LHCN-M2 (cell line): Measurements from ENCODE around the gene UBXN1. TPM values are rescaled to one million over a fixed set of nuclear protein-coding genes. Genes with fewer than 3 reads are reported as not detected.
"Not testable (repeated sequence)": the region's sequence is repeated elsewhere in the genome, so short reads cannot be mapped to it uniquely, and the experiment has no call there.

Experiments used
- DNase-seq: peaks from one replicate; pipeline ENCODE4 v3.0.0-alpha.2; 2012; ENCODE audit warnings: low read depth
- total RNA-seq: library from RNA; depleted of rRNA; stranded (reverse); fragments of >200 nt; gene quantifications from 2 replicates; pipeline ENCODE4 v1.2.3, GENCODE V29; 2014

UBXN1 gene
- total RNA-seq, 1 experiment from 2014 or later, result 122 TPM

DNA sequence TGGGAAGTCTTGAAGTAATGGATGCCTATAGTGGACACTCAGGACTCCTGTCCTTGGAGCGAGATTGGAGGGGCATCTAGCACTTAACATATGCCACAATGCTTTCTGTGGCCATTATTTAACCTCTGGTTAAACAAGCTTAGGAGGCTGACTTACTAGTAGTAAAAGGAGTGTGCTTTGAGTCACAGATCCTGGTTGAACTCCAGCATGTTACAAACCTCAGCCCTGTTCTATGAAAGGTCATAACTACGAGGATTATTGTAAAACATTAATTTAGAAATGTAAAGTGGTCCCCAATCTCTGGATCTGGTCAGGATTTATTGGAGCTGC lies 5.7 kb downstream of the UBXN1 start:
- no peak for DNase-seq

DNA sequence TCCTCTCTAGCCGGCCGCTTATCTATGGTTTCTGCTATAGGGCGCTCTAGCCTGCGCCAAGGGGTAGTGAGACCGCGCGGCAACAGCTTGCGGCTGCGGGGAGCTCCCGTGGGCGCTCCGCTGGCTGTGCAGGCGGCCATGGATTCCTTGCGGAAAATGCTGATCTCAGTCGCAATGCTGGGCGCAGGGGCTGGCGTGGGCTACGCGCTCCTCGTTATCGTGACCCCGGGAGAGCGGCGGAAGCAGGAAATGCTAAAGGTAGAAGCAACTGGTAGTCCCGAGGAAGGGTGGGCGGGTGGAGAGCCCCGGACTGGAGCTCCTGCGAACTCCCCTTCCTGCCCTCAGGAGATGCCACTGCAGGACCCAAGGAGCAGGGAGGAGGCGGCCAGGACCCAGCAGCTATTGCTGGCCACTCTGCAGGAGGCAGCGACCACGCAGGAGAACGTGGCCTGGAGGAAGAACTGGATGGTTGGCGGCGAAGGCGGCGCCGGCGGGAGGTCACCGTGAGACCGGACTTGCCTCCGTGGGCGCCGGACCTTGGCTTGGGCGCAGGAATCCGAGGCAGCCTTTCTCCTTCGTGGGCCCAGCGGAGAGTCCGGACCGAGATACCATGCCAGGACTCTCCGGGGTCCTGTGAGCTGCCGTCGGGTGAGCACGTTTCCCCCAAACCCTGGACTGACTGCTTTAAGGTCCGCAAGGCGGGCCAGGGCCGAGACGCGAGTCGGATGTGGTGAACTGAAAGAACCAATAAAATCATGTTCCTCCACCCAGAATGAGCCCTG lies 7.1 kb downstream of the UBXN1 start, which contains the start of the genes LBHD1 and UQCC3:
Gene LBHD1, minus strand, starts transcription at position 660 of the 782 bp plus-strand sequence. CDS start 2,236 bp downstream, outside the sequence.
Gene UQCC3, plus strand, starts transcription at position 66 of the 782 bp plus-strand sequence. Its CDS starts 73 bp downstream, at position 139.
- peak; percentile 88 for DNase-seq

DNA sequence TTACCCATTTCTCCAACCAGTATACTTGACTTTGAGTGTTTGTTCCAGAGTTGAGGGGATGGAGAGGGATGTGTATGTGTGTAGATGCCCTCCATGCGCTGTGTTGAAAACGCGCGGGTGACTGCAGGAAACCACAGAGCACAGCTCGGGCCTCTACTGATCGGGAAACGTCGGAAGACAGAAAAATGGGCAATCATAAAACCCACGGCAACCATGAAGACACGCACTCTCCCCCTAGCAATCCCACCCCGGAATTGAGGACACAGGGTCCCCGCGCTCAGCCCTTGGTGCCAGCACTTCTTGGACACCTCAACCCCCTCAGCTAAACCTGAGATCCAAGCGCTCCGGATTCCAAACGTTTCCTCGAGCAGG lies 7.7 kb downstream of the UBXN1 start:
- no peak for DNase-seq

DNA sequence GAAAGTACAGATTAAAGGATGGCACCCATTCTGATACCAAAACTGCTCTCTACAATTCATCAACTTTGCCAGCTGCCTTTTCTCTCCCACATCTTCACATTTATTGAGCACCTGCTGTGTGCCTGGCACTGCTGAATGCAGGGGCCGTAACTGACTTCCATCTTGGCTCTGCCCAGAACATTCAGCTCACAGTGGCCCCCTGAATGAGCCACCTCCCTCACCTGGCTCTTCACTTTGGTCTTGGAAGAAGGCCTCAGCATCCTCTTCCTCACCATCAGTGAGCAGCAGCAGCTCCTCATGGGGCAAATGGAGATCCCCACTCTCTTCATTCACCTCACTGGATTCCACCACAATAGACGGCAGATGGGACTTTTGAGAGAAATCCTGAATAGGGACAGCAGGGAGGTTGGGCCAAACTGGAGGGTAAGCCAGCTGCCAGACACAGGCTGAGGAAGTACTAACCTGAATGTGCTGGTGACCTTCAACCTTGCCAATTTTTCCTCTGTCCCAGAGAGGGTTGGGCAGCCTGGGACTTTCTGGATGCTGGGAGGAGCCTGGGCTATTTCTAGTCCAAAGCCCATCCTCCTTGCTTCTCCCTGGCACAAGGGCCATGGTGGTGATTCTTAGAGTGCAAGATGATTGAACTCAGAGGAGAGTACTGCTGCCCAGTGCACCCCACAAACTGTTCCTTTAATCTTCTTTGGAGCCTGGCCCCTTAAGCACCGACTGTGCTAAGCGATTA lies 9.3 kb downstream of the UBXN1 start:
- no peak for DNase-seq

DNA sequence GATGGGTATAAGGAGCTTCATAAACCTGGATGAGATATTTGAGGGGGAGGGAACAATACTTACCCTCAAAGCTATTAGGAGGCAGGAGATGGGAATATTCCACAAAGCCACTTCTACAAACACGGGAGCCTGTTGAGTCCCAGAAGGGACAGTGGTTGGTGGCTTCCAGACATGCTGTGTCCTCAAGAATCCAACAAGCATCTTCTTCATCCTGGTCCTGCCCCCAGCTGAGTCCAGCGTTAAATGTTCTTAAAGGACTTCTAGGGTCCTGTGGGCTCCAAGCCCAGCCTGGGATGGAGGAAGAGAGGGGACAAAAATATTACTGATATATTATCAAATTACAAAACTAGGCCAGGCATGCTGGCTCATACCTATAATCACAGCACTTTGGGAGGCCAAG lies 11.4 kb downstream of the UBXN1 start:
- DNase-seq, result no peak

DNA sequence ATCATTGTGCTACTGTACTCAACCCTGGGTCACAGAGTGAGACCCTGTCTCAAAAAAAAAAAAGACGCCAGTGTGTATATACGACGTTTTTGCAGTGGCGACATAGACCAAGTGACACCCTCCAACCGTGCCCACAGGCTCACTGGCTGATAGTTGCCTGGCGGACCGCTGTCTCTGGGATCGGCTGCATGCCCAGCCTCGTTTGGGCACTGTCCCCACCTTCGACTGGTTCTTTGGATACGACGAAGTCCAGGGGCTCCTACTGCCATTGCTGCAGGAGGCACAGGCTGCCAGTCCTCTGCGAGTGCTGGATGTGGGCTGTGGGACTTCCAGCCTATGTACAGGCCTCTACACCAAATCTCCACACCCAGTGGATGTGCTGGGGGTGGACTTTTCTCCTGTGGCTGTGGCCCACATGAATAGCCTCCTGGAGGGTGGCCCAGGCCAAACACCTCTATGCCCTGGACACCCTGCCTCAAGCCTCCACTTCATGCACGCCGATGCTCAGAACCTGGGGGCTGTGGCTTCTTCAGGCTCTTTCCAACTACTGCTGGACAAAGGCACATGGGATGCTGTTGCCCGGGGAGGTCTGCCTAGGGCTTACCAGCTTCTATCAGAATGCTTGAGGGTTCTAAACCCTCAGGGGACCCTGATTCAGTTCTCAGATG lies 12.5 kb downstream of the UBXN1 start:
- DNase-seq, result no peak

DNA sequence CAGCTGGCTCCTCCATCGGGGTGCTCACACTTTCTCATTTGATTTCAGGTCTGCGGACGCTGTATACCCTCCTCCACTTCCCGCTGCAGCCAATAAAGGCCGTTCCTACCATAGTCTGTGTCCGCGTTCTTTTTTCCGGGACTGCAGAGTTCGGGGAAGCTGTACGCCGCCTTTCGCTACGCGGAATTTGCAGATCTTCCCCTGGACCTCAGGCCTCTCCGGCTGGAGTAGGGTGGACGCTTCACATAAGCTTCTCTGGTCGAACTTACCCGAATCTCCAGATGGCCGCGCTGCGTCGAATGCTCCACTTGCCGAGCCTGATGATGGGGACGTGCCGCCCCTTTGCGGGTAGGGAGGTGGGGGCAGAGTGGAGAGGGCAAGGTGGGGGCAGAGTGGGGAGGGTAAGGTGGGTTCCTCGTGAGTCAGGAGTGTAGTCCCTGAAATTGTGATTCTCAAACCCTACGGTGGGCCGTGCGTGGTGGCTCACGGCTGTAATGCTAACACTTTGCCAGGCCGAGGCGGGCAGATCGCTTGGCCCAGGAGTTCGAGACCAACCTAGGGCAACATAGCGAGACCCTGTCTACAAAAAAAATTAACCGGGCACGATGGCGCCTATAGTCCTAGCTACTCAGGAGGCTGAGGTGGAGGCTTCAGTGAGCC lies 13.1 kb downstream of the UBXN1 start:
- DNase-seq, result peak; percentile 52

DNA sequence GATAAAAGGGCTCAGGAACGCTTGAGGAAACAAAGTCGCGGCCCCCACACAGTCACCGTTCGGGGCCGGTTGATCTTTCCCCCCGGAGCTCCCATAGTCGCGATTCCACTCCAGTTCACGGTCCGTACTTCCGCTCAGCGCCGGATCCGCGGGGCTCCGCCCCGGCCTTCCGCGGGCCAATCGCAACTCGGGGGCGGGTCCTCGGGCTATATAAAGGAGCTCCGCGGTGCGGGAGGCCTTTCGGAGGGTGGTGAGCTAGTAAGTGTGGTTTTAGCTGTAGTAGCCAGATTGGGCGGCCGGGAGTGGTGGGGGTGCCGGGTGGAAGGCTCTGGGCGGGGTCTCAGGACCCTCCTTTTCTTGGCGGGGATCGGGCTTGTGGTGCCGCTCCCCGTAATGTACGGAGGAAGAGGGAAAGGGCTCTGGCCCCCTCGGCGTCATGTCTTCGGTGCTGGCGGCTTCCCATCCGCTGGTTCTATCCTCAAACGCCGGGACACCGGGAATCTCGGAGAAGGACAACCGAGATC lies 13.7 kb downstream of the UBXN1 start, which contains the start of the genes C11orf98 and CSKMT:
Gene C11orf98, minus strand, starts transcription at position 136 of the 524 bp plus-strand sequence. Its CDS starts 41 bp downstream, at position 95.
Gene CSKMT, plus strand, starts transcription at position 238 of the 524 bp plus-strand sequence. CDS start 568 bp downstream, outside the sequence.
- peak; percentile 92 for DNase-seq

DNA sequence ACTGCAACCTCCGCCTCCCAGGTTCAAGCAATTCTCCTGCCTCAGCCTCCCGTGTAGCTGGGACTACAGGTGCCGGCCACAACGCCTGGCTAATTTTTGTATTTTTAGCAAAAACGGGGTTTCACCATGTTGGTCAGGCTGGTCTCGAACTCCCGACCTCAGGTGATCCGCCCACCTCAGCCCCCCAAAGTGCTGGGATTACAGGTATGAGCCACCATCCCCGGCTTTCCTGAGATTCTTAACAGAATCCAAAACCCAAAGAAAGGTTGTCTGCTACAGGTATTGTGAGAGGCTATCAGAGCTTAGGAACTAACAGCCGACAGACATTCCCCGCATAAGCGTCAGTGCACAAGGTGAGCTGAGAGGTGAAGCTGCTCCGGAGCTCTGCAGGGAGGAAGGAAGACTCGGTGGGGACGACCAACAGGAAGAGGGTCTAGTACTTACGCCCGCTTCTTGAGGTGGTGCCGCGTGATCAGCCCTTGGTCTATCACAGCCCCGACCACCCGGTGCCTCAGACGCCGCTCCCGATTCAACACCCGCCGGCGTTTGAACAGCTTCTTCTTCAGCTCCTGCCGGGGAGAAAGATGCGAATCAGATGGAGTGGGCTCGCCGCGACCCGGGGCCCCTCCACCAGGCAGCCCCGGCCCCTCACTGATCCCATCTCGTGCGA lies 14.3 kb downstream of the UBXN1 start:
- peak; percentile 44 for DNase-seq

DNA sequence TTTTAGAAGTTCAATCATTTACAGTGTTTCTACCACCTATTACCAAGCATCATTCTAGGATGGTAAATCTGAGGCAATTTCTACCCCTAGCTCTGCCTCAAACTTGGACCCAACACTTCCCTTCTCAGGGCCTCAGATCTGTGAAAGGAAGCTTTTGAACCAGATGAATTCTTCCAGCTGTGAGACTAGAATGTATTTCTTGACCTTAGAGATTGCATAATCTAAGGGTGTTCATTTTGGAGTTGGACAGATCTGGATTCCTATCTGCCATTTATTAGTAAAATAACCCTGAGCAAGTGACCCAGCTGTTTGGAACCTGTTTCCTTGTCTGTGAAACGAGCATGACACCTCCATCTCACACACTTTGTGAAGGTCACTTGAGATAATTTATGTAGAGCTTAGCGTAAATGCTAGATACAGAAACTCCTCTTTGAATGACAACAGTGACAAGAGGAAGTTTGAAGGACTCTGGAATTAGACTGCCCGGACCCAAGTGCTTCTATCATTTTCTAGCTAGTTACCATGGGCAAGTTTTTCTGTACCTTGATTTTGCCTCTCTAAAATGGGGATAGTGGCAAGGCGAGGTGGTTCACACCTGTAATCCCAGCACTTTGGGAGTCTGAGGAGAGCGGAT lies 22.0 kb downstream of the UBXN1 start:
- no peak for DNase-seq

DNA sequence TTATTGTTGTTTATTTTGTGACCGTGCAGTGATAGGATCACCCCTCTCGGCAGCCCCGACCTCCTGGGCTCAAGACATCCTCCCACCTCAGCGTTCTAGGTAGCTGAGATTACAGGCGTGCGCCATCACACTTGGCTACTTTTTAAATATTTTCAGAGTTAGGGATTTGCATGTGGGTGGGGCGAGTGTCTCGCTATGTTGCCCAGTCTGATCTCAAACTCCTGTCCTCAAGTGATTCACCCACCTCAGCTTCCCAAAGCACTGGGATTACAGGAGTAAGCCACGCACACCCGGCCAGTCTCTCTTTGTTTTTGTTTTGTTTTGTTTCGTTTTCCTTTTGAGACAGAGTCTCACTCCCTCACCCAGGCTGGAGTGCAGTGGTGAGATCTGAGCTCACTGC lies 24.6 kb downstream of the UBXN1 start:
- no peak for DNase-seq

DNA sequence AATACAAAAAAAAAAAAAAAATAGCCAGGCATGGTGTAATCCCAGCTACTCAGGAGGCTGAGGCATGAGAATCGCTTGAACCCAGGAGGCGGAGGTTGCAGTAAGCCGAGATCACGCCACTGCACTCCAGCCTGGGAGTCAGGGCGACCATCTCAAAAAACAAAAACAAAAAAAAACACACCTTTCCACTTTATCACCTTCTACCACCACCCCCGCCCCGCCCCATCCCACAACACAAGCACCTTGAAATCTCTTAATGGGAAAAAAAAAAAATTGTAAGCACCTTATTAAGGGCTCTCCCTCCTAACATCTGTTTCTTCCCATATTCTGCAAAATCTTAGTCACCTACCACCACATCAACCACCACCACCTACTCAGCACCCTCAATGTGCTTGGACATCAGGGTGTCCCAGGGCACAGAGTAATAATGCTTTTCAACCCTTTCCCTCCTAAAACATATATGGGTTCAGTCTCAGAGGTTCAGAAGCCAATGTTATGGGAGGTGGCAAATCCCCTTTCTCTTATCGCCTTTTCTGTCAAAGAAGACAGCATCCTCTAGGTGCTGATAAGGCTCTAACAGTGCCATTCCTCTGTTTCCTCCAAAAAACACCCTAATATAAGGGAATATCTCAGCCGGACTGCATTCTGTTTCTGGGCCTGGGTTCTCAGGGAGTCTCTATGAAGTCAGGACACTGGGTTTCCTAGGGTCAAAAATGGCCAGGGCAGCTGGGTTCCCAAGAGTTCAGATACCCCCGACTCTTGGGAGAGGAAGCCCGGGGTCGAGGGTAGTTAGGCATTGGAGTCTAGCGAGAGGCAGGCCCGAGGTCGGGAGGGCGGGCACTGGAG lies 26.5 kb downstream of the UBXN1 start:
- no peak for DNase-seq

DNA sequence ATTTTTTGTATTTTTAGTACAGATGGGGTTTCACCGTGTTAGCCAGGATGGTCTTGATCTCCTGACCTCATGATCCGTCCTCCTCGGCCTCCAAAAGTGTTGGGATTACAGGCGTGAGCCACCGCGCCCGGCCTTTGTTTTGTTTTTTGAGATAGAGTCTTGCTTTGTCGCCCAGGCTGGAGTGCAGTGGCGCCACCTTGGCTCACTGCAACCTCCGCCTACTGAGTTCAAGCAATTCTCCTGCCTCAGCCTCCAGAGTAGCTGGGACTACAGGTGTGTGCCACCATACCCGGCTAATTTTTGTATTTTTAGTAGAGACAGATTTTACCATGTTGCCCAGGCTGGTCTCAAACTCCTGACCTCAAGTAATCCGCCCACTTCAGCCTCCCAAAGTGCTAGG lies 28.6 kb downstream of the UBXN1 start:
- DNase-seq, result not testable (repeated sequence)

DNA sequence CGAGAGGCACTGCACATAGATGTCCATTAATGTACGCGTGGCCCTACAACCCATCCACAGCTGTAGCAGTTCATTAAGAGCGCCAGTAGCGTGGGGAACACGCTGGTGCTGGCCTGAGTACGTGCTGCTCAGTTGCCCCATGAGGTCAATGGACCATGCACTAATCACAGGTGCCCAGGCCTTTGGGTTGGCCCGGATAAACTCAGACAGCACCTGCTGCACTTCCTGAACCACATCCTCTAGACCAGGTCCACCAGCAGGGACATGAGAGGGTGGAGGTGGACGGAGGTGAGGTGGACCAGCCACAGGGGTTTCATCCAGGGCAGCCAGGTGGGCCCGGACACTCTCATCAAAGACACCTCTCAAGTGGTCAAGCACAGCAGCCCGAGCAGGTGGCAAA lies 29.4 kb downstream of the UBXN1 start:
- no peak for DNase-seq

DNA sequence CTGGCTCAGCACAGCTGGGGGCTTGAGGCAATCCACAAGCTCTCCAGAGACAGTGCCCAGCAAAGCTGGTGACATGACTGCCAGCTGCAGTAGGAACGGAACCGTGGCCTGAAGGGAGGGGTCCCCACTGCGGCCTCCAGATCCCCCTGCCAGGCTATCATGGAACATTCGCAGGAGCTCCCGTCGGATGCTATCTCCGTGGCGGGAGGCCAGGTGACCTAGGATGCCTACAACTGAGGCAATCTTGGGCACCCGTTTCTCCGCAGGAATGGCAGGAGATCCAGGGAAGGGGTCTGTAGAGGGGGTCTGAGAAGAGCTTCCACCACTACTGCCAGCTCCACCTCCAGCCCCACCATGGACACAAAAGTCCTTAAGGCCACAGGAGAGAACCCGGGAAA lies 29.9 kb downstream of the UBXN1 start:
- DNase-seq, result no peak

DNA sequence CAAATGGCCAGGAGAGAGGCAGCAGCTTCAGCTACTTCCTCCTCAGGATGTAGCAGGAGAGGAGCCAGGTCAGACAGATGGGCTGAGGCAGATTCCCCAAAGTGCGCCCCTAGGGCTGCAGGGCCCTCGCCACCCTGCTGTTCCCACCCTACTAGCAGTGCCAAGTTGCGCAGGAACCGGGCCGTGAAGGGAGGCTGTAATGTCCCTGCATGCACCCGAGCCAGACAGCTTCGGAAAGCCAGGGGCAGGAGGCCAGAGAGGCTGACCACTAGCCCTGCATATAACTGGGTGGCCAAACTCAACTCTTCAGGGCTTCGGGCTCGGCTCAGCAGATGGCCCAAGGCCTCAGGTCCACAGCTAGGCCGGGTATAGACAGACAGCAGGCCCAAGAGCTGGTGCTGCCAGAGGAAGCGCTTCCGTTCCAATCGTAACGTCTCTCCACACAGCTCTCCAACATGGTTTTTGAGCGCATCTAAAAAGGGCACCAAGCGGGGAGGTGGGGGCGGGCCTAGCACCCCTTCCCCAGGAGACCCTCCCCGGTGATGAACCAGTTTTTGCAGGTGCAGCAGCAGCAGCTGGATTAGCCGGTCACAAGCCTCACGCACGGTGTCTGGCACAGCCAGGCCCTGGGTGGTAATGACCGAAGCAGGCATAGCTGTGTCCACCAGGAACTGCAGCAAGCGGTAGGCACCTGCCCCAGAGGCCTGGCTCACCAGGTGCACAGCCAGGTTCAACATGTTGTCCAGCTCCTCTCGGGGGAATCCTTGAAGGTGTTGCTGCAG lies 30.5 kb downstream of the UBXN1 start:
- DNase-seq, result no peak

DNA sequence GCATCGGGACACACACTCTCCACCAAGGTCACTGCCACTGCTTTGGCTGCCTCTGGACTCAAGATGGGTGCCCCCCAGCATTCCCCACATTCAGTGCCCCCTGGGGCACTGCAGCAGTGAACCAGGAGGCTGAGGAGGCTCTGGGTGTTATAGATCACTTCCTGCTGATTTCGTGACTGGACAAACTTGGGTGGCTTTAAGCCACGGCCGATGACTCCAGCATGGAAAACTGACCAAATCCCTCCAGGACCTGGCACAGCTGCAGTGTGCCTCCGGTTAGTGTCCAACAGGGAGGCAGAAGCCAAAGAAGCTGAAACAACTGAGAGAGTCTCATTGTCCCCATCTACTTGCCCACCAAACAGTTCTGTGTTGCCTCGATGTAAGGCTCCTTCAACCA lies 31.3 kb downstream of the UBXN1 start:
- no peak for DNase-seq

DNA sequence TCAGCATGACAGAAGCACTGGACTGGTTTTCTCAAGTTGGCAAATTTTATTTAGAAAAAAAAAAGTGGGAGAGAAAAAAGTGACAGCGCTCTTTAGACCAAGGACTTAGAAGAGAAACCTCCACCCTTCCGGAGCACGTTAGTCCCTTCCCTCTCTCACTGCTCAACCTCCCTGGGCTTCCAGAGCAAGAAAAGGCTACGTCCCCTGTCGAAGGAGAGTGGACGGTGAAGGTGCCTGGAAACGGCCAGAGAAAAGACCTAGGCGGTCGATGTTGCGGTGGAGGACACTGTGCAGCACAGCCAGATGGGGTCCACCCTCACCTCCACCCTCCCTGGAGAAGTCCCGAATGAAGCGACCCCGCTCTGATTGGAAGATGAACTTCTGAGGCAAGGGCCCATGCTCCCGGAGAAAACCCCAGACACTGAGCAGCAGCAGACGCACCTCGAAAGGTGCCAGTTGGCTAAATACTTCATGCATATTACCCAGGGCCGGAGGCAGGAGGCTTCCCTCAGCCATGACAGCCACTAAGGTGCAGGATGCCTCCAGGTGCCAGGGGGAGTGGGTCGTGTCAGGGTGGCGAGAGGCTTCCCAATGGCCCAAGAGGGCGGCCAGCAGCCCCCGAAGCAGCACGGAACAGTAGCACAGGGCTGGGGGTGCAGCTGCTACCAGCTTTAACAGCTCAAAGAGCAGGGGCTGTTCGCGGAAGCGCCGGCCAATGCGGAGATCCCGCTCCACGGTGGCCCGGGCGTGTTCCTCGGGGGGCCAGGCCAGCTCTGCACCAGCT lies 31.9 kb downstream of the UBXN1 start:
- DNase-seq, result no peak
